ENCODE data around the gene SAMMSON.

The SAMMSON gene

GRCh38 chr3:70020906-70021660 lies 21.6 kb downstream of the SAMMSON start:
- DNase-seq, result no peak

DNA sequence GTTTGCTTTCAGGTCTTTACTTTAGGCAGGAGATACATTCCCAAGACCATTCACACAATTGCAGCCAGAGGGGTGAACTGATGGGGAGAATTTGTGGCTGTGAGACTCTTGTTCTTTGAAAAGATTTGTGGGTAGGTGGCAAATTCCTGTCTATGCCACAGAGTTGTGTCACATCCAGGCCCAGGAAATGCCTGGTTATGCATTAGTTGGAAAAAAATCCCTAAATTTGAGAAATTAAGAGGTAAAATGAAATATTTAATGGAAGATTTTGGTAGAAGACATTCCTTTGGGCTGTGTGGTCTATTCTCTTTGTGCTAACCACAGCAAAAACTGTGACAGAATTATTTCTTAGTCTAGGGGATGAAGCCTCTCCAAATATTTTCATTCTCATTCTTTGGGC lies 28.8 kb downstream of the SAMMSON start:
- DNase-seq, result no peak

- DNase-seq, result no peak
These were observed 39.2 kb downstream of the SAMMSON start for GRCh38 chr3:70038693-70039092.

GRCh38 chr3:70040386-70040785 lies 40.9 kb downstream of the SAMMSON start:
- DNase-seq, result no peak

DNA sequence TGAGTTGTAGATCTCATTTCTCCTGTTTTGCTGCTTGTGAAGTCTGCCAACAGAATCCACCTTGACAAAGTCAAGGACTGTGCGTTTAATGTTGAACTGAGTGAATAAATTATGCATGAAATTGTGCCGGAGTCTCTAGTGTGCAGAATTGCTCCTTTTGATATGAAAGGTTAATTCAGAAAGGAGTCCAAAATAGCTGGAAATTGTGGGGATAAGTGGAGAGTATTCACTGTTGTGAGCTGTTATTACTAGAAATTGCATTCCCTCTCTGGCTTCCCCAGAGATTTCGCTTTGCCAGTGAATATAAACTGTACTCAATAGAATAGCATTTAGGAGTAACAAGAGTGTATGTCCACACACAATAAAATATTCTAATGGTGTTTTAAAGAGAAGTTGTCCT lies 43.1 kb downstream of the SAMMSON start:
- DNase-seq, result no peak

GRCh38 chr3:70049761-70050160 lies 50.2 kb downstream of the SAMMSON start:
- no peak for DNase-seq

DNA sequence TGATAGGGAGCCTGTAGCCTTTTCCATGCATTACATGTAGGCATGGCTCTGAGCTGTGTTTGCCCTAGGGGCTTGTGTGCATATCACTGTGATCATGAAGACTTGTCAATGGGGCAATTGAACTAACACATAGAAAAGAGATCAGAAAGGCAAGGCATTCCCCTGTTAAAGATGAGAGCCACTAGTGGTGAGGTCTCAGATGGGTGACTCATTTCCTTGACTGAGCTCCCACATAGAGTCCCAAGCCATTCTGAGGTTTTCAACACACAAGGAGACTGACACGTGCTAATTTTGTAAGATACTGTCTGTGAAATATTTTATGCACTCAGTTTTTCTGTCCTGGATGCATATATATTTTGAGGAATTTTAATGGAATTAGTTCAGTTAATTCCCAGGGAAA lies 53.8 kb downstream of the SAMMSON start:
- DNase-seq, result no peak

DNA sequence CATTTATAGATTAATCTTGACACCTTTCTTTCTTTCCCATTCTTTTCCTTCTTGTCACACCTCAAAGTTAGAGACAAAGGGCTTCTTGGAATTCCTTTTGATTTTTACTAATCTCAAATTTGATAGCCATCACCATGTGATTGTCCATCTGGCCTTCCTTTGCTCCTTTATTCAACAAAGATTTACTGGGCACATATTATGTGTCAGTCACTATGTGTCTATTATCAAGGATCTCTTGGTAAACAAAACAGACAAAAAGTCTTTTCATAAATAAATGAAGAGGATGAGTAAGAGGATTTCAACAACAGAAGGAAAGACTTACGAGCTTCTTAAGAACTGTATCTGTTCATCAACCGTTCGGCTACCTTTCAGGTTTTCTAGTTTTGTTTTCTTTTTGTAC lies 56.5 kb downstream of the SAMMSON start:
- DNase-seq, result no peak

DNA sequence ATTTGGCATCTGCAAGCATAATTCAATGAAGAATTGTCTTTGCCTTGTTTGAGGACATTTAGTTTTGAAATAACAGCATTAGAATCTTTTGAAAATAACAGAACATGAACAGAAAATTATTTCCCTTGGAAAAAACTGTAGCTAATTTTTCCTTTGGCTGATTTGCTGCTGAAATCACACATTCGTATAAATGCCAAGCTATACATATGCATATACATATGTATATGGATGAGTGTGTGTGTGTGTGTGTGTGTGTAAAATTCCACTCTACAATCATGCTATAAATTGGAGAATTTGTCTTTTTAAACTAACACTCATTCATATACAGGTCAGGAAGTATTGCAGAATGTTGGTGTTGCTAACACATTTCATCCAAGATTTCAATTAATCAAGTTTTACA lies 57.9 kb downstream of the SAMMSON start:
- no peak for DNase-seq

DNA sequence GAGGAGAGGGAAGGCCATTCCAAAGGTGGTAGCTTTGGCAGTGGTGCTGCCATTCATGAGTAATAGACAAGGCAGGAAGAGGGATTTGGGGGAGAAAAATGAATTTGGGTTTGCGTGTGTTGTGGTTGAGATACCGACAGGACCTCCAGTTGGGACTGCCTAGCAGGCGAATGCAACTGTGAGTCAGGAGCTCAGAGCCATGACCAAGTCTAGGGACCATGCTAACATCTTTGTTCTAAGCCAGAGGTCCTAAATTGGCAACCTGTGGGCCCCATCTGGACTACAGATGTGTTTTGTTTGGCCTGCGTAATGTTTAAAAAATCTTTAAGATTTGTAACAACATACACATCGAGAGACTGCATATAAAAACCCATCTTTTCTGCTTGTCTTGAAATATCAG lies 61.6 kb downstream of the SAMMSON start:
- no peak for DNase-seq

- DNase-seq, result no peak
These were observed 64.8 kb downstream of the SAMMSON start for GRCh38 chr3:70064194-70064779.

- no peak for DNase-seq
These were observed 66.2 kb downstream of the SAMMSON start for GRCh38 chr3:70065696-70066253.

DNA sequence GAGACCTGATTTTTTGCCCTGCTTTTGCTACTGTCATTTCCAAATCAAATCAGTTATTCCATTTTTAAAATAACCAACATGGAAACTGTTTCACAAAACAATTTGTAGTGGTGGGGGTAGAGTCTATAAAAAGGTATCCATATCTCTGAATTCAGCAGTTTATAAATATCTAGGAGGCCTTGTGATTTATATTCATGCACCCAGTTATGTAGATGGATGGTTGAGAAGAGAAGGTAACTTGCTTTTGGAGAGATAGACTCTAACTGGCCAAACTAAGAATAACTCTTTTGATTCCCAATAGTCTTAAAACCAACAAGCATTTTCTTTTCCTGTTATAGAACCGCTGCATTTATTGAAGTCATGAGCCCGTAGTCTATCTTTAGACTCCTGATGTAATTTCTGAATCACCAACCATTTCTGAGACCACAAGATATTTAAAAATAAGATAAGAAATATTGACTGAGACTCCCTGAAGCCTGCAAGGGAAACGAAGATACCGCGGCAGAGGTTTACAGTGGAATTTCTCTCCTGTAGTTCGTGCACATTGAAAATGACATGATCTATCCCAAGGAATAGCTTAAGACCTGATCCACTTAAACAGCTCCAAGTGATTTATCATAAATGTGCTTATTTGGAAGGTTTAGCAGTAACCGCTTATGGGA lies 68.5 kb downstream of the SAMMSON start:
- DNase-seq, result no peak

GRCh38 chr3:70069557-70069956 lies 70.0 kb downstream of the SAMMSON start:
- no peak for DNase-seq

DNA sequence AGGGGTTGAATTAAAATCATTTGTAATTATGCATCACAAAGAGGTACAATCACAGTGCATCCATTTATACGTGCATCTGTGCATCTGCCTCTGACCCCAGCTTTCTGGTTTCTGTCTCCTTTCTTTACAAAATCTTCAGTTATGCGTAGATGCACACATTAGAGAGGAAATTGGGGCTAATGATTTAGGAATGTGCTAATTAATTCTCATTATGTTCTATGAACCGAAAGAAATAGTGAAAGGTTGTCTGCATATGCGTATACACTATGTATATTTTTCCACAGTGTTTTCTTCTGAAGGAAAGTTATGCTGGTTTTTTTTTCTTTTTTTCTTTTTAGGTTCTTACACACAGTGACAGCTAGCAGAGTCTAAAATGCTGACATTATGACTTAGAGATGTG lies 71.6 kb downstream of the SAMMSON start:
- no peak for DNase-seq

DNA sequence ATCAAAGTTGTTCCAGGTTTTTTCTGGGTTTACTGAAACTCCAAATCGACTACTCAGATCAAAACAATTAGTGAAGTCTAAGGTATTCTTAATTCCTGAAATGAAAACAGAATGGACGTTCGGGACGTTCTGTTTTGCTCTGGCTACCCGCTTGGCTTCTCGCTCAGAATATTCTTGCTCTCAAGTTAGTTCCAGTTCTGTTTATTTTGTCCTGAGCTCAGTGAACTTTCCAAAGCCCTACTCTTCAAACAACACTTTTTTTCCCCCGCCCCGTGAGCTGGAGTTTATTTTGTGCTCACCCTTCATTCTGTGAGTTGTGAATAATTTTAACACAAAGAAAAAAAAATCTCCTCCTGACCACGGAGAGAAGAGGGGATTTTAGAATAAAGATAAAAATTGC lies 72.6 kb downstream of the SAMMSON start:
- DNase-seq, result no peak

GRCh38 chr3:70072754-70073153 lies 73.2 kb downstream of the SAMMSON start:
- DNase-seq, result no peak

DNA sequence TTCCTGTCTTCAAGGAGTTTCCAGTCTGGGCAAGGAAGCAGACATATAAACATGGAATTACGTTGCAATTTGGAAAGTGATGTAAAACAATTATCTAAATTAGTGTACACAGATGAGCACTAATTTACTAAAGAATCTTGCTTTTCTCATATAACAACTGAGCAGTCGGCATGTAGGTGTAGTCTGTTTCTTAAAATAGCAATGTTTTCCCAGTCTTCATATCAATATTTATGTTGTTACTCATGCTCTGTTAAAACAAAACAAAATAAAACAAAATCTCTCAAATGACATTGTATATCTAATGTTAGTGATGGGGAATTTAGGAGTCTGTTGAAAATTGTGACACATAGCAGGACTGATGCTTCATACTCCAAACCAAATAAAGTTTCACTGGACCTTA lies 75.6 kb downstream of the SAMMSON start:
- DNase-seq, result no peak

DNA sequence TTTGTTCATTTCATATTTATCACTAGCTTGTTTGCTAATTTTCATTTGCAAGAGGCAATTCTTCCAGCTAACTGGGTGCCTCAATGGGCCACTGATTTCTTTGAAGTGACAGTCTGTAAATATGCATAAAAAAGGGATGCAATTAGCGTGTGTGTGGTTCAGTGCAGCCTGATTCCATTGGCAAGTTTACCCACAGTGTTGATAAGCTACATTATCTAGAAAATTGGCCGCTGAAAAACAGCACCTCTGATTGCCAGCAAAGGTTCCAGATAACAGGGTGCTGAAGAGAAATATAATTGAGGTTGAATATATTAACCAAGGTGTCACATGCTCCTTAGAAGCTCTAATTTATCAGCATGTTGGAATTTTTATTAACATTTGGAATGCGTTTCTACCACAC lies 76.9 kb downstream of the SAMMSON start:
- no peak for DNase-seq

DNA sequence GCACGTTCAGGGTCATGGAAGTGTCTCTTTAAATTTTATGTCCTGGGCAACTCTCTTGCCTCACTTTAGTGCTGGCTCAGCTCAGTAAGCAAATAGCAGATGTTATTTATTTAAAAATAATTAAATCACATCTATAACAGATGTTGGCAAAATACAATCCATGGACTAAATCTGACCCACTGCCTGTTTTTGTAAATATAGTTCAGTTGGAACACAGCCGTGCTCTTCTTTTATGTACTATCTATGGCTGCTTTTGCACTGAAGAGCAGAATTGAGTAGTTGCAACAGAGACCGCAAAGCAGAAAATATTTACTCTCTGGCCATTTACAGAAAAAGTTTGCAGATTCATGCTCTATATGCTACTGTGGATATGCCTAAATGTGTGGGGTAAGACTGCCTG lies 79.2 kb downstream of the SAMMSON start:
- no peak for DNase-seq

DNA sequence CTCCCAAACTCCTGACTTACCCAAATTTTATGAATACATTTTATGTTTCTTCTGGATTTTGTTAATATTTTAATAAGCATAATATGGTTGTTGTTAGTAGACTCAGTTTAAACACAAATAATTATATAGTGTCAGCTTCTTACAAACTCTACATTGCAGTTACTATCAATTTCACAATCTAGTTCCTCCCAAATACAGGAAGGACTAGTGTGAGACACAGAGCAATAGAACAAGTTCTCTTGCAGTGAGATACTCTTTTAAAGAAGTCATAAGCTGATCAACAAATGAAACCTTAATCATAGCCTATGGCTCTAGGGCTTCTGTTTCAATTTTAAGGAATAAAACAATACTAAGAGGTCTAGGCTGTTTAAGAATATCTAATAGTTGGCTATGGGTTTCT lies 86.1 kb downstream of the SAMMSON start:
- DNase-seq, result no peak

DNA sequence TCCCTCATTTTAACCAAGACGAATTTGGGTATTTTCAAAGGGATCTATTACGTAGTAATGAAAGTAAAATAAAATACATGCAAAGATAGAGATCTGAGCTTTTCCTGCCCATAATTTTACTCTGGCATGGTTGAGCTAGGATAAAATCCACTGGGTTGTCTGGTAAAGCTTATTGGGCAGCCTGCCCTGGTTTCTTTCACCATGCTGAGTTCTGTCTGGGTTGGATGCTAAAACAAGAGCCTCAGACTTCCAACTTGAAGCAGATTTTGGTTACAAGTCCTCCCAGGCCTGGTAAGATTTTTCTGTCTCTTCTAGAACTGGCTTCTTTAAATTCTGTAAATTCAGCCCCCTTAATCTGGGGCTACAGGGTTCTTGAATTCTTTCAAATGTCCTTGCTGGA lies 86.8 kb downstream of the SAMMSON start:
- no peak for DNase-seq

GRCh38 chr3:70090322-70090913 lies 90.9 kb downstream of the SAMMSON start:
- no peak for DNase-seq

- no peak for DNase-seq
These were observed 94.7 kb downstream of the SAMMSON start for GRCh38 chr3:70094197-70094596.

All from CD4-positive, alpha-beta T cell treated with Interleukin-21 for 1 hour (primary cell).